ENCODE results near the gene AHI1.
A peak's percentile ranks its signal among the peaks of the same experiment; 100 is the strongest.
"Not testable (repeated sequence)": the region's sequence is repeated elsewhere in the genome, so short reads cannot be mapped to it uniquely, and the experiment has no call there.

The AHI1 gene

GRCh38 chr6:135505222-135505621 lies 7.7 kb upstream of the AHI1 start:
- DNase-seq: no peak

- DNase-seq: no peak
Observed at GRCh38 chr6:135504734-135505133, 7.2 kb upstream of the AHI1 start.

- DNase-seq: no peak
Observed at GRCh38 chr6:135503703-135504475, 6.3 kb upstream of the AHI1 start.

- DNase-seq: no peak
Observed at GRCh38 chr6:135499441-135500340, 2.2 kb upstream of the AHI1 start.

DNA sequence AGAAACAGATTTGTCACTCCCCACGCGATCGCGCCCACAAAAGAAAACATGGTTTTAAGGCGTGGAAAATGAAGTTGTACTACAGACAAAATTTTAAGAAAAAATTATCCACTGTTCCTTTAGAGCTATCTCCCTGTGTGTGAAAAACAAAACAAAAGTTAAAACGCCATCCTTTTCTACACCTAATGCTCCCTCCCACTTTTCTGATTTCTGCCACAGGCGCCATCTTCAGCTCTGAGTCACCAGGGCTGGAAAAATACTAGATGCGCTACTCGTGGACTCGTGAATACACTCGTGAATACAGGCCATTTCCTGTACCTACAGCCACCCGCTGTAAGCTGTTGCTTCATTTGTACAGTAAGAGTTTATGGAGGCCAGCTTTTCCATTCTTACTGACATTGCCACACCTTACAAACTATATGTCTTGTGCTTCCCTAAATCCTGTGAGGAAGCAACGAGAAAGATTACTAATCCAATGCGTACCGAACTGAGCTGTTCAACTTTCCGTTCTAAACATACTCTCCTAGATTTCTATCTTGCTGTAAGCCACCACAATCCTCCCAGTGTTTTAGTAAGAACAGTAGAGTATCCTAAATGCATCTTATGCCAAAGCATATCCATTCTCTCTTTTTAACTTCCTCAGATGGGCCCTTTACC lies 773 bp upstream of the AHI1 start:
- peak; percentile 82 for DNase-seq

- DNase-seq: no peak
Observed at GRCh38 chr6:135496800-135497411, 634 bp downstream of the AHI1 start.

GRCh38 chr6:135493218-135493961 lies 4.2 kb downstream of the AHI1 start:
- no peak for DNase-seq

DNA sequence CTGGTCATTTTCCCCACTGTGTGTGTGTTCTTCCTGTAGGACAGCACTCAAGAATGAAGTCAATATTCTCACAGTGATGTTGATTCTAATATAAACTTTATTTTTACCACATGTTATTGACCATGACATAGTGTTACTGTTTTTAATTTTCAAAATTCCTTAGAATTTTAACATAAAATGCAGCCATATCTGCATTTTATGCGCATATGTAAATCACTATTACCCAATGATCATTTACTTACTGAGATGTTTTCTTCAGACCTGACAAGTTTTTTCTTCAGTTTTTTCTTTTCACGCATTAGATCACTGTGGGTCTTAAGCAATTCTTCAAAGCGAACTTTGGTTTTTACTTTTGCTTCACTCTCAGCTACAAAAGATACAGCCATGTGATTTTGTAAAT lies 7.2 kb downstream of the AHI1 start:
- no peak for DNase-seq

DNA sequence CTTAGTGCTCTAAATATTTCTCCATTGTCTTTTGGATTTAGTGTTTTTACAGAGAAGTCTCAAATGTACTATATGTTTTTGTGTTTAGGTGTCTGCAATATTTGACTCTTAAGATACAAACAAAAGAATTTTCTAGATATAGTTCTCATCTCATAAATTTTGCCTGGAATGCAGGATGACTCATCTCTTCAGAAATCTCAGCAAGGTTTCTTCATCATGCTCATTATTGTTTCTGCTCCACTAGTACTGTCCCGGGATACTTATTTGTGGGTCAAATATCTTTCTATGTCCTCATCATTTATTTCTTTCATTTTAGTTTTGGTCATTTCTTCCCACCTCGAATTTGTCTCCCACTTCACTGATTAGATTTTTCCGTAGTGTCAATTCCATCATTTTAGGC lies 9.5 kb downstream of the AHI1 start:
- DNase-seq: no peak

GRCh38 chr6:135483903-135484302 lies 13.6 kb downstream of the AHI1 start:
- not testable (repeated sequence) for DNase-seq

GRCh38 chr6:135481783-135482369 lies 15.7 kb downstream of the AHI1 start:
- DNase-seq: peak; percentile 3

DNA sequence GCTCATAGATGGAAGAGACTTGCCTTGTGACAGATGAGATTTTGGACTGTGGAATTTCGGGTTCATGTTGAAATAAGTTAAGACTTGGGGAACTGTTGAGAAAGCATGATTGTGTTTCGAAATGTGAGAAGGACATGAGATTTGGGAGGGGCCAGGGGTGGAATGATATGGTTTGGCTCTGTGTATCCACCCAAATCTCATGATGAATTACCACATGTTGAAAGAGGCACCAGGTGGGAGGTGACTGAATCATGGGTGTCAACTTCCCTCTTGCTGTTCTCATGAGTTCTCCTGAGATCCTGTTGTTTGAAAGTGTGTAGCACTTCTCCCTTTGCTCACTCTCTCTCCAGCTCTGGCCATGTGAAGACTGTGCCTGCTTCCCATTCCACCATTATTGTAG lies 17.9 kb downstream of the AHI1 start:
- no peak for DNase-seq

DNA sequence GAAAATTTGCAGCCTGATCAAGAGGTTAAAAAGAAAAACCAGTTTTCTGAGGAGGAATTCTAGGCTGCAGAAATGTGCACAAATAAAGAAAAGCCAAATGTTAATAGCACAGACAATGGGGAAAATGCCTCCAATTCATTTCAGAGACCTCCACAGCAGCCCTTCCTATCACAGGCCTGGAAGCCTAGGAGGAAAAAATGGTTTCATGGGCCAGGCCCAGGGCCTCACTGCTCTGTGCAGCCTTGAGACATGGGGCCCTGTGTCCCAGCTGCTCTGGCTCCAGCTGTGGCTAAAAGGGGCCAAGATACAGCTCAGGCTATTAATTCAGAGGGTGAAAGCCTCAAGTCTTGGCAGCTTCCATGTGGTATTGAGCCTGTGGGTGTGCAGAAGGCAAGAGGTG lies 18.9 kb downstream of the AHI1 start:
- no peak for DNase-seq

DNA sequence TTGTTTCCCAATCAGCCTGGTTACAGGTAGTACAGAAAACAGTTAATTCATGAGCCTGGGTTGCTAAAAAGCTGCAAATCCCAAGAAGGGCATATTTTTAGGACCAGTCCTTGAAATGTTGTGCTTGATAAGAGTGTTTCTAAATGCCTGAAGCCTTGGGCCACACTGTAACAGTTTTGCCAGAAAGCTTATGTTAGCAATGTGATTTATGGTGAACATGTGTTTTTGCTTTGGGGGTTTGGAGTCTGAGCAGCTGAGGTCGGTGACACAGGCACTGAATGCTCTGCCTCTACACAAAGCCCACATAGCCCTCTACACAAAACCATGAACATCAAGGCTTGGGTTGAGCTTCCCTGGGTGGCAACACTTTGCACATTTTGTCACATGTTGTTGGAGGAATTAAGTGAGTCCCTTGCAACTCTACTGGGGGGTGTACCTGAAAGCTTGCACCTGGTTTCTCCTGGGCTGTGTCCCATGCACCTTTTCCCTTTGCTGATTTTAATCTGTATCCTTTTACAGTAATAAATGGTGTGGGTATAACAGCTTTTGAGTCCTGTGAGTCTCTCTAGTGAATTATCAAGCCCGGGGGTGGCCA lies 22.2 kb downstream of the AHI1 start:
- no peak for DNase-seq

DNA sequence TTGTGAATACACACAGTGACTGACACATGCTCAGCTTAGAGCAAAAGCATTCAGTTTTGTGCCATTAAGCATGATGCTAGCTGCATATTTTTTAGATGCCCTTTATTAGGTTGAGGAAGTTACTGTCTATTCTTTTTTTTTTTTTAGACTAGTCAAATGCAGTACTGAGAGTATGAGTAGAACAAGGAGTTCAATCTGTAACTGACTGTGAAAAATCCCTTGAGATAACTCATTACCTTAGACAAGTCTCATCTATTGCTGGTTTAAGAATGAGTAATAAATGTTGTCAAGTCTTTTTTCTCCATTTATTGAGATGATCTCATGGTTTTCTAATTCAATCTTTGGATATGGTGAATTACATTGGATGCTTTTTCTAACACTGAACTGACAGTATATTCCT lies 23.2 kb downstream of the AHI1 start:
- DNase-seq: no peak

DNA sequence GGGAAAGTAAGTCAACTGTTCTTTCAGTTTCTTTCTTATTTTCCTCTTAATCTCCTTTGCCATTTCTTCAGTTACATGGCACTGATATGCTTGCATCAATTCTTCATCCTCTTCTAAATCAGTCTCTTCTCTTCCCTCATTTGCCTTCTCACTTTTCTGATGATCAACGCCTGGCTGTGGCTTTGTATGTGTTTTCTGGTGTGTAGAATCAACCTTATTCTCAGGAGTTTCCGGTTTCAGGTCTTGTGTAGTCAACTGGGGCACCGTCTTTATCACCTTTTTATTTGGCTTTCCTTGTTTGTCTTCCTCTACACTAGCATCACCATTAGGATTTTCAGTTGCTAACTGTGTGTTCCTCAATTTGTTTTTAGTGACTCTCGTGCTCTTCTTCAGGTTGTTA lies 31.6 kb downstream of the AHI1 start:
- no peak for DNase-seq

- no peak for DNase-seq
Observed at GRCh38 chr6:135465307-135465706, 32.2 kb downstream of the AHI1 start.

GRCh38 chr6:135464634-135465033 lies 32.9 kb downstream of the AHI1 start:
- DNase-seq: no peak

DNA sequence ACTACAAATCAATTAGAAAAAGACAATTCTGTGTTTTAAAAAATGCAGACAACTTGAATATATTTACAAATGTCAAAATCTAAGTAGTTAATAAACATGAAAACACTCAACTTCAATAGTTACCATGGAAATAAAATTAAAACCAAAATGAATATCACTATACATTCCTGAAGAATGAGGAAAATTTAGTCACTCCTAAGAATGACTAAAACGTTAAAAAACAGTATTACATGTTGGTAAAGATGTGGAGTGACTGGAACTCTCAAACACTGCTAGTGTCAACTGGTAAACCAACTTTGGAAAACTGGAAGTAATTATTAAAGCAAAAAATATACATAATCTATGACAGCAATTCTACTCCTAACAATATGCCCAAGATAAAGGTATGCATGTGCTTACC lies 36.3 kb downstream of the AHI1 start:
- DNase-seq: no peak

DNA sequence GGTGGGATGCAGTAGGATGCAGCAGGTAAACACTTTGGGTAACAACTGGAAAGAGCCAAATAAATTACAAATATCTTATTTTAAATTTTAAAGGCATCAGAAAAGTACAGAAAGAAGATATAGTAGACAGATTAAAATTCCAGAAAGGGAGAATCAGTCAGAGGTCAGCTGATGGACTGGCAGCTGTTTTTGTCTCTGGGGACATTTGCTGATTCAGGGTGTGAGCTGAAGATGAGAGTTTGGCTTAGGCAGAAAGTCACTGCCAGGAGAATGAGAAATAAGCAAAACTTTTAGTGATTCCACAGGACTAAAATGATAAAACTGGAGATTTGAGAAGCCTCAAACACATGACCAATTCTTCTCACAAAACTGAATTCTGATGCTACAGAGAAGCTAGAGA lies 39.5 kb downstream of the AHI1 start:
- no peak for DNase-seq

- DNase-seq: peak; percentile 36
Observed at GRCh38 chr6:135451617-135452190, 45.8 kb downstream of the AHI1 start.
